Stimulated activated CD8-positive, alpha-beta memory T cell treated with anti-CD3 and anti-CD28 coated beads, Interleukin-7, amount 100 ng/mL, for 1 hour (primary cell): ENCODE results near the gene MBLAC2.

Experiments used
- DNase-seq, 2 donors: peaks; one replicate each; pipeline ENCODE4 v3.0.0-alpha.2; 2020; ENCODE audit warnings: low read depth in 2 of 2

MBLAC2 gene

GRCh38 chr5:90474235-90475107 lies at the start of gene MBLAC2, which contains the start of gene POLR3G:
Gene MBLAC2, minus strand, starts transcription at chr5:90474771. Its CDS starts 479 bp downstream, at chr5:90474292.
Gene POLR3G, plus strand, starts transcription at chr5:90474864. Its CDS starts 10,704 bp downstream, at chr5:90485568.
- peak; percentile 83 to 90 for DNase-seq

GRCh38 chr5:90519081-90519480 lies 44.5 kb upstream of the MBLAC2 start:
- no peak for DNase-seq

GRCh38 chr5:90518661-90519060 lies 44.1 kb upstream of the MBLAC2 start:
- no peak for DNase-seq

GRCh38 chr5:90514520-90514919 lies 39.9 kb upstream of the MBLAC2 start:
- DNase-seq = no peak

- no peak for DNase-seq
Measured at GRCh38 chr5:90510438-90510837, 35.9 kb upstream of the MBLAC2 start.

GRCh38 chr5:90506221-90506620 lies 31.6 kb upstream of the MBLAC2 start:
- no peak for DNase-seq

- DNase-seq = no peak
Measured at GRCh38 chr5:90504743-90505142, 30.2 kb upstream of the MBLAC2 start.

GRCh38 chr5:90503596-90503995 lies 29.0 kb upstream of the MBLAC2 start:
- no peak for DNase-seq

GRCh38 chr5:90495146-90495545 lies 20.6 kb upstream of the MBLAC2 start:
- no peak for DNase-seq

- DNase-seq = no peak
Measured at GRCh38 chr5:90494043-90494442, 19.5 kb upstream of the MBLAC2 start.

- no peak for DNase-seq
Measured at GRCh38 chr5:90488791-90489190, 14.2 kb upstream of the MBLAC2 start.

GRCh38 chr5:90484540-90484939 lies 10.0 kb upstream of the MBLAC2 start:
- no peak for DNase-seq

- no peak for DNase-seq
Measured at GRCh38 chr5:90483206-90483605, 8.6 kb upstream of the MBLAC2 start.

GRCh38 chr5:90480699-90481098 lies 6.1 kb upstream of the MBLAC2 start:
- no peak for DNase-seq

GRCh38 chr5:90479611-90480385 lies 5.2 kb upstream of the MBLAC2 start:
- no peak for DNase-seq

GRCh38 chr5:90477621-90478215 lies 3.1 kb upstream of the MBLAC2 start:
- DNase-seq = no peak

GRCh38 chr5:90477073-90477472 lies 2.5 kb upstream of the MBLAC2 start:
- DNase-seq = no peak

GRCh38 chr5:90476391-90476790 lies 1.8 kb upstream of the MBLAC2 start:
- no peak for DNase-seq

- no peak for DNase-seq
Measured at GRCh38 chr5:90475436-90475980, 937 bp upstream of the MBLAC2 start.

GRCh38 chr5:90473396-90474234 lies 956 bp downstream of the MBLAC2 start:
- peak in 1 of 2 donors; percentile 0 for DNase-seq

GRCh38 chr5:90472783-90473395 lies 1.7 kb downstream of the MBLAC2 start:
- DNase-seq = no peak
